H1 (cell line): Measurements from ENCODE around the gene ZDHHC9. TPM values are rescaled to one million over a fixed set of nuclear protein-coding genes. Genes with fewer than 3 reads are reported as not detected.

ENCODE experiments used
- CBX5 ChIP-seq: fragments of 300-800, 300-1000 bp; sonication (generic); IDR thresholded peaks from 2 replicates; pipeline ENCODE4 v1.7.1; 2016; ENCODE audit warnings: antibody characterized with exemption, low read length, low read depth
- CHD7 ChIP-seq: fragments of 300-600 bp; sonication (generic); IDR thresholded peaks from 2 replicates; pipeline ENCODE4 v1.7.1; 2012; ENCODE audit warnings: low read length, moderate library complexity, mild to moderate bottlenecking, inconsistent platforms; ENCODE audit not compliant: insufficient replicate concordance
- EGR1 ChIP-seq: IDR thresholded peaks from 2 replicates; pipeline ENCODE4 v1.6.1; 2011; ENCODE audit warnings: low read depth, low read length, borderline replicate concordance
- KDM1A ChIP-seq: fragments of 200-600, 300-600 bp; sonication (generic); IDR thresholded peaks from 2 replicates; pipeline ENCODE4 v1.7.1; 2016; ENCODE audit warnings: mild to moderate bottlenecking, low read length, borderline replicate concordance
- NRF1 ChIP-seq: IDR thresholded peaks from 2 replicates; pipeline ENCODE4 v1.6.1; 2011; ENCODE audit warnings: mild to moderate bottlenecking, low read depth, low read length, improper control_type of control experiment
- PHF8 ChIP-seq: fragments of 200-600 bp; sonication (generic); conservative IDR thresholded peaks from 2 replicates; pipeline ENCODE4 v1.7.1; 2012; ENCODE audit warnings: low read depth, mild to moderate bottlenecking, inconsistent platforms, low read length, moderate library complexity
- SIRT6 ChIP-seq: IDR thresholded peaks from one replicate; pipeline ENCODE4 v1.7.1; 2012; ENCODE audit warnings: low read length, inconsistent platforms
- SP2 ChIP-seq: IDR thresholded peaks from 2 replicates; pipeline ENCODE4 v1.6.1; 2012; ENCODE audit warnings: mild to moderate bottlenecking, low read length, inconsistent platforms
- TBP ChIP-seq: IDR thresholded peaks from 2 replicates; pipeline ENCODE4 v1.6.1; 2011; ENCODE audit warnings: low read depth, low read length, improper control_type of control experiment
- polyA plus RNA-seq, 7 experiments: library from polyadenylated mRNA; depleted of rRNA in 3 of 7; stranded (reverse) in 5 of 7; unstranded in 2 of 7; fragments of >200 nt in 5 of 7; fragments of 200-250 nt in 2 of 7; gene quantifications; 1 replicate in 5 of 7; 2 replicates in 1 of 7; 4 replicates in 1 of 7; pipeline versions ENCODE4 v1.2.1 to v1.2.3, GENCODE V29; 2011 to 2013; ENCODE audit warnings: missing spikeins in 2 of 7, mixed read lengths in 2 of 7
- total RNA-seq: library from RNA; stranded (reverse); fragmentation: NEBNext Ultra II Directional; extraction: Animal tissue kit (Norgen Biotek cat#: 25700); gene quantifications from 2 replicates; pipeline ENCODE4 v1.2.1, GENCODE V29; 2021
- TF ChIP-seq, protein P1 (sequence below), 3 experiments: IDR thresholded peaks; 1 replicate in 2 of 3; 2 replicates in 1 of 3; pipeline versions ENCODE4 v1.5.1 to v1.6.1; 2011; ENCODE audit warnings: low read length in 3 of 3, mild to moderate bottlenecking in 3 of 3, inconsistent platforms in 2 of 3, low read depth in 1 of 3, moderate library complexity in 1 of 3; ENCODE audit not compliant: insufficient read depth in 1 of 3; ENCODE audit errors: control extremely low read depth in 1 of 3

ZDHHC9 gene
- total and polyA plus RNA-seq, 2 of the 8 experiments (the other 6 are each of a cell fraction or from before 2014, with no cell fraction given), result 18.1 to 28.3 TPM

DNA sequence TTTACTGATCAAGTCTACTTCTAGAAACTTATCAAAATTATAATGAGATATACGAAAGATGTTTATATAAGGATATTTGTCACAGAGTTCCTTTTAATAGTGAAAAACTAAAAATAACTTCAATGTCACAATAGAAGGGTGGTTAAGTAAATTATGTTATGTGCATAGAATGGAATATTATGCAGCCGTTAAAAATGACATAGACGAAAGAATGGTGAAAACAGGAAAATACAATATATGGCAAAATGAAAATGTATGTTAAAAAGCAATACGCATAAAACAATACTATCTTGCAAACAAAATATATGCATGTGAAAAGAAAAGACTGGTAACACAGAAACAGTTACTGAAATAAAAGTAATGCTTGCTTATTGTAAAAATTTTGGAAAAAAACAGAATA is 19.1 kb downstream of the ZDHHC9 start (continued):
- TF ChIP-seq CHD7, result no peak
- TF ChIP-seq, protein P1, sequence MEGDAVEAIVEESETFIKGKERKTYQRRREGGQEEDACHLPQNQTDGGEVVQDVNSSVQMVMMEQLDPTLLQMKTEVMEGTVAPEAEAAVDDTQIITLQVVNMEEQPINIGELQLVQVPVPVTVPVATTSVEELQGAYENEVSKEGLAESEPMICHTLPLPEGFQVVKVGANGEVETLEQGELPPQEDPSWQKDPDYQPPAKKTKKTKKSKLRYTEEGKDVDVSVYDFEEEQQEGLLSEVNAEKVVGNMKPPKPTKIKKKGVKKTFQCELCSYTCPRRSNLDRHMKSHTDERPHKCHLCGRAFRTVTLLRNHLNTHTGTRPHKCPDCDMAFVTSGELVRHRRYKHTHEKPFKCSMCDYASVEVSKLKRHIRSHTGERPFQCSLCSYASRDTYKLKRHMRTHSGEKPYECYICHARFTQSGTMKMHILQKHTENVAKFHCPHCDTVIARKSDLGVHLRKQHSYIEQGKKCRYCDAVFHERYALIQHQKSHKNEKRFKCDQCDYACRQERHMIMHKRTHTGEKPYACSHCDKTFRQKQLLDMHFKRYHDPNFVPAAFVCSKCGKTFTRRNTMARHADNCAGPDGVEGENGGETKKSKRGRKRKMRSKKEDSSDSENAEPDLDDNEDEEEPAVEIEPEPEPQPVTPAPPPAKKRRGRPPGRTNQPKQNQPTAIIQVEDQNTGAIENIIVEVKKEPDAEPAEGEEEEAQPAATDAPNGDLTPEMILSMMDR (IDR thresholded peaks at IDR 0.05; ENCODE audit: control extremely low read depth in 1 of 3, insufficient read depth in 1 of 3, low read depth in 1 of 3, low read length in 3 of 3), result no peak
- no peak for TF ChIP-seq NRF1
- no peak for TF ChIP-seq TBP
- TF ChIP-seq SIRT6, result no peak
- no peak for TF ChIP-seq PHF8
- TF ChIP-seq KDM1A, result no peak
- TF ChIP-seq SP2, result no peak
- no peak for TF ChIP-seq EGR1
- no peak for TF ChIP-seq CBX5
